CD4-positive, alpha-beta T cell treated with Interleukin-6 for 4 hours (primary cell): Measurements from ENCODE around the gene CACNG4.

Source experiments
- DNase-seq: peaks from one replicate; pipeline ENCODE4 v3.0.0-alpha.2; 2020; ENCODE audit warnings: mixed read lengths

Gene CACNG4

GRCh38 chr17:67067571-67068482 is 103.3 kb downstream of the CACNG4 start:
- DNase-seq = no peak

GRCh38 chr17:67068999-67069398 is 104.5 kb downstream of the CACNG4 start:
- DNase-seq = no peak

- no peak for DNase-seq
Measured at GRCh38 chr17:67069603-67070136, 105.2 kb downstream of the CACNG4 start.

GRCh38 chr17:67071595-67071994 is 107.1 kb downstream of the CACNG4 start:
- no peak for DNase-seq

- DNase-seq = no peak
Measured at GRCh38 chr17:67072885-67073284, 108.4 kb downstream of the CACNG4 start.

GRCh38 chr17:67074781-67075180 is 110.3 kb downstream of the CACNG4 start:
- no peak for DNase-seq

GRCh38 chr17:67076290-67076689 is 111.8 kb downstream of the CACNG4 start:
- DNase-seq = no peak

GRCh38 chr17:67078292-67078691 is 113.8 kb downstream of the CACNG4 start:
- DNase-seq = no peak

GRCh38 chr17:67079491-67079890 is 115.0 kb downstream of the CACNG4 start:
- DNase-seq = no peak

- no peak for DNase-seq
Measured at GRCh38 chr17:67080804-67081203, 116.3 kb downstream of the CACNG4 start.

GRCh38 chr17:67082107-67082506 is 117.6 kb downstream of the CACNG4 start:
- DNase-seq = no peak
